Urothelium cell line (cell line): ENCODE data around the gene JMJD7.
"Not testable (repeated sequence)": the region's sequence is repeated elsewhere in the genome, so short reads cannot be mapped to it uniquely, and the experiment has no call there.

ENCODE experiments used
- DNase-seq: peaks from one replicate; pipeline ENCODE4 v3.0.0; 2011; ENCODE audit warnings: low spot score, mixed read lengths
- FAIRE-seq: peaks from 2 replicates; lab custom pipeline; 2011; peaks lifted over from hg19 to GRCh38; lab: Jason Lieb, UNC

JMJD7 gene

GRCh38 chr15:41819455-41820050 is 8.3 kb upstream of the JMJD7 start:
- no peak for DNase-seq
- FAIRE-seq, result no peak

- no peak for FAIRE-seq
- no peak for DNase-seq
Observed at GRCh38 chr15:41820791-41821423, 7.0 kb upstream of the JMJD7 start.

GRCh38 chr15:41821831-41822230 is 6.1 kb upstream of the JMJD7 start:
- no peak for FAIRE-seq
- DNase-seq, result no peak

- FAIRE-seq, result no peak
- DNase-seq, result no peak
Observed at GRCh38 chr15:41822471-41822870, 5.4 kb upstream of the JMJD7 start.

- no peak for FAIRE-seq
- no peak for DNase-seq
Observed at GRCh38 chr15:41822957-41823356, 4.9 kb upstream of the JMJD7 start.

GRCh38 chr15:41823502-41823901 is 4.4 kb upstream of the JMJD7 start:
- no peak for DNase-seq
- no peak for FAIRE-seq

- FAIRE-seq (no peak), DNase-seq (no peak)
Observed at GRCh38 chr15:41824062-41824745, 3.7 kb upstream of the JMJD7 start.

- no peak for DNase-seq
- no peak for FAIRE-seq
Observed at GRCh38 chr15:41825145-41825544, 2.7 kb upstream of the JMJD7 start.

- no peak for FAIRE-seq
- DNase-seq, result no peak
Observed at GRCh38 chr15:41825572-41826535, 2.0 kb upstream of the JMJD7 start.

- DNase-seq, result no peak
- FAIRE-seq, result no peak
Observed at GRCh38 chr15:41827290-41827879, 507 bp upstream of the JMJD7 start.

GRCh38 chr15:41828807-41829141 is 882 bp downstream of the JMJD7 start:
- FAIRE-seq, result no peak

GRCh38 chr15:41829959-41830646 is 2.2 kb downstream of the JMJD7 start:
- FAIRE-seq, result no peak

More at GRCh38 chr15:41828807-41829141, 882 bp downstream of the JMJD7 start:
- DNase-seq, result no peak

GRCh38 chr15:41831291-41831690 is 3.4 kb downstream of the JMJD7 start:
- FAIRE-seq, result not testable (repeated sequence)

More at GRCh38 chr15:41829959-41830646, 2.2 kb downstream of the JMJD7 start:
- DNase-seq, result no peak

GRCh38 chr15:41832208-41832607 is 4.3 kb downstream of the JMJD7 start:
- FAIRE-seq (no peak), DNase-seq (no peak)

More at GRCh38 chr15:41831291-41831690, 3.4 kb downstream of the JMJD7 start:
- not testable (repeated sequence) for DNase-seq

GRCh38 chr15:41832875-41833274 is 5.0 kb downstream of the JMJD7 start:
- no peak for DNase-seq
- FAIRE-seq, result no peak

GRCh38 chr15:41834096-41834495 is 6.2 kb downstream of the JMJD7 start:
- DNase-seq, result no peak
- FAIRE-seq, result no peak

GRCh38 chr15:41836073-41836472 is 8.2 kb downstream of the JMJD7 start:
- FAIRE-seq (no peak), DNase-seq (no peak)

- FAIRE-seq (no peak), DNase-seq (no peak)
Observed at GRCh38 chr15:41836713-41837454, 9.0 kb downstream of the JMJD7 start.

GRCh38 chr15:41838400-41838897 is 10.6 kb downstream of the JMJD7 start, which contains the start of gene PLA2G4B:
PLA2G4B (plus strand) TSS chr15:41838847; CDS start chr15:41838914, 67 bp downstream.
- no peak for FAIRE-seq
- no peak for DNase-seq
